Measurements from ENCODE around the gene RBM24. TPM values are rescaled to one million over a fixed set of nuclear protein-coding genes. Genes with fewer than 3 reads are reported as not detected.

RBM24 gene
- 1.2 TPM for polyA plus RNA-seq (ENCODE audit: insufficient read length)
- long read RNA-seq, donor 1 = 0 reads
- long read RNA-seq, donor 2 = 0 reads
- long read RNA-seq, donor 3 = 0 reads
- long read RNA-seq, donor 4 = 0 reads
- long read RNA-seq, donor 5 = 0 reads
- long read RNA-seq, donor 6, partial matches to known transcripts = 0 of 1 reads
- long read RNA-seq, donor 6, other reads (novel, unspliced or antisense) = 0 of 1 reads
- long read RNA-seq, donor 7 = 0 reads
- long read RNA-seq, donor 8 = 0 reads

- peak; percentile 63 for DNase-seq
Observed at GRCh38 chr6:17281100-17281496, at the start of gene RBM24. Gene RBM24, plus strand, starts transcription at chr6:17281361. Its CDS starts 221 bp downstream, at chr6:17281582.

GRCh38 chr6:17233531-17233930 is 47.6 kb upstream of the RBM24 start:
- no peak for DNase-seq

GRCh38 chr6:17237246-17237645 is 43.9 kb upstream of the RBM24 start:
- no peak for DNase-seq

GRCh38 chr6:17239260-17239659 is 41.9 kb upstream of the RBM24 start:
- DNase-seq = no peak

- DNase-seq = no peak
Observed at GRCh38 chr6:17240803-17241500, 40.2 kb upstream of the RBM24 start.

- no peak for DNase-seq
Observed at GRCh38 chr6:17242087-17242486, 39.1 kb upstream of the RBM24 start.

GRCh38 chr6:17250237-17250636 is 30.9 kb upstream of the RBM24 start:
- no peak for DNase-seq

- no peak for DNase-seq
Observed at GRCh38 chr6:17251953-17252352, 29.2 kb upstream of the RBM24 start.

GRCh38 chr6:17258749-17259148 is 22.4 kb upstream of the RBM24 start:
- no peak for DNase-seq

- DNase-seq = no peak
Observed at GRCh38 chr6:17265570-17265969, 15.6 kb upstream of the RBM24 start.

- DNase-seq = no peak
Observed at GRCh38 chr6:17267566-17267965, 13.6 kb upstream of the RBM24 start.

GRCh38 chr6:17268114-17268513 is 13.0 kb upstream of the RBM24 start:
- no peak for DNase-seq

- no peak for DNase-seq
Observed at GRCh38 chr6:17269840-17270239, 11.3 kb upstream of the RBM24 start.

- DNase-seq = no peak
Observed at GRCh38 chr6:17271628-17272027, 9.5 kb upstream of the RBM24 start.

GRCh38 chr6:17276766-17277165 is 4.4 kb upstream of the RBM24 start:
- no peak for DNase-seq

GRCh38 chr6:17277256-17277655 is 3.9 kb upstream of the RBM24 start:
- no peak for DNase-seq

- DNase-seq = no peak
Observed at GRCh38 chr6:17278289-17279063, 2.7 kb upstream of the RBM24 start.

GRCh38 chr6:17280138-17280537 is 1.0 kb upstream of the RBM24 start:
- DNase-seq = no peak

GRCh38 chr6:17280552-17281090 is 540 bp upstream of the RBM24 start:
- peak; percentile 22 for DNase-seq

GRCh38 chr6:17281497-17282481 is 628 bp downstream of the RBM24 start:
- peak; percentile 14 for DNase-seq

GRCh38 chr6:17283074-17283473 is 1.9 kb downstream of the RBM24 start:
- DNase-seq = no peak

GRCh38 chr6:17289630-17290061 is 8.5 kb downstream of the RBM24 start:
- DNase-seq = no peak

Data from left kidney (tissue), 8 donors.